ENCODE results near the gene LTV1.
"Not testable (repeated sequence)": the region's sequence is repeated elsewhere in the genome, so short reads cannot be mapped to it uniquely, and the experiment has no call there.

Gene LTV1

DNA sequence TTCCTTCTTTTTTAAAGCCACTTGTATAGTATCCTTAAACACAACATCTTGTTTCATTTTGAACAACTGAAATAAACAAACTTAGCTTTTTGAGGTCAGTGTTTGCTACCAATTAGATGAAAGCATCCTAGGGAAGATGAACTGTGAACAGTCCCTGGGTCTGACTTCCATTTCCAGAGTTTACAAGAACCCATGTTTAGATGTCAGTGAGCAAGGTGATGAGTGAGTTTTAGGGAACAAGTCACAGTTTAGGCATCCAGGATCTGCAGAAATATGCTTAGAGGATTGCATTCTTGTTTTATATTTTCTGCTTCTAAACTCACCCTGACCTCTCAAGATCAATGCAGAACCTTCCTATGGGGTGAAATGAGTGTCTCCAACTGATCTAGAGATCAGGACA, 24.1 kb downstream of the LTV1 start:
- TF ChIP-seq, protein P1, sequence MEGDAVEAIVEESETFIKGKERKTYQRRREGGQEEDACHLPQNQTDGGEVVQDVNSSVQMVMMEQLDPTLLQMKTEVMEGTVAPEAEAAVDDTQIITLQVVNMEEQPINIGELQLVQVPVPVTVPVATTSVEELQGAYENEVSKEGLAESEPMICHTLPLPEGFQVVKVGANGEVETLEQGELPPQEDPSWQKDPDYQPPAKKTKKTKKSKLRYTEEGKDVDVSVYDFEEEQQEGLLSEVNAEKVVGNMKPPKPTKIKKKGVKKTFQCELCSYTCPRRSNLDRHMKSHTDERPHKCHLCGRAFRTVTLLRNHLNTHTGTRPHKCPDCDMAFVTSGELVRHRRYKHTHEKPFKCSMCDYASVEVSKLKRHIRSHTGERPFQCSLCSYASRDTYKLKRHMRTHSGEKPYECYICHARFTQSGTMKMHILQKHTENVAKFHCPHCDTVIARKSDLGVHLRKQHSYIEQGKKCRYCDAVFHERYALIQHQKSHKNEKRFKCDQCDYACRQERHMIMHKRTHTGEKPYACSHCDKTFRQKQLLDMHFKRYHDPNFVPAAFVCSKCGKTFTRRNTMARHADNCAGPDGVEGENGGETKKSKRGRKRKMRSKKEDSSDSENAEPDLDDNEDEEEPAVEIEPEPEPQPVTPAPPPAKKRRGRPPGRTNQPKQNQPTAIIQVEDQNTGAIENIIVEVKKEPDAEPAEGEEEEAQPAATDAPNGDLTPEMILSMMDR (IDR thresholded peaks at IDR 0.05; ENCODE audit: insufficient read depth, missing control alignments): no peak
- DNase-seq (ENCODE audit: insufficient read length, low spot score): no peak
- FAIRE-seq: no peak

GRCh38 chr6:143868808-143869207, 25.7 kb downstream of the LTV1 start:
- not testable (repeated sequence) for FAIRE-seq; DNase-seq (ENCODE audit: insufficient read length, low spot score)

DNA sequence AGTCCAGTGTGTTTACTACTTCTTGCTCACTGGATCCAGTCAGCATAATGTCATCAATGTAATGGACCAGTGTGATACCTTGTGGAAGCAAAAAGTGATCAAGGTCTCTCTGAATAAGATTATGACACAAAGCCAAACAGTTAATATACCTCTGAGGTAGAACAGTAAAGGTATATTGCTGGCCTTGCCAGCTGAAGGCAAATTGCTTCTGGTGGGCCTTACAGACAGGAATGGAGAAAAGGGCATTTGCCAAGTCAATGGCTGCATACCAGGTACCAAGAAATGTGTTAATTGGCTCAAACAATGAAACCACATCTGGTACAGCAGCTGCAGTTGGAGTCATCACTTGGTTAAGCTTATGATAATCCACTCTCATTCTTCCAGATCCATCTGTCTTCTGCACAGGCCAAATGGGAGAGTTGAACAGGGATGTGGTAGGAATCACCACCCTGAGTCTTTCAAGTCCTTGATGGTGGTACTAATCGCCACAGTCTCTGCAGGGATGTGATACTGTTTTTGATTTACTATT, 28.1 kb downstream of the LTV1 start:
- FAIRE-seq; DNase-seq (ENCODE audit: insufficient read length, low spot score): not testable (repeated sequence)

DNA sequence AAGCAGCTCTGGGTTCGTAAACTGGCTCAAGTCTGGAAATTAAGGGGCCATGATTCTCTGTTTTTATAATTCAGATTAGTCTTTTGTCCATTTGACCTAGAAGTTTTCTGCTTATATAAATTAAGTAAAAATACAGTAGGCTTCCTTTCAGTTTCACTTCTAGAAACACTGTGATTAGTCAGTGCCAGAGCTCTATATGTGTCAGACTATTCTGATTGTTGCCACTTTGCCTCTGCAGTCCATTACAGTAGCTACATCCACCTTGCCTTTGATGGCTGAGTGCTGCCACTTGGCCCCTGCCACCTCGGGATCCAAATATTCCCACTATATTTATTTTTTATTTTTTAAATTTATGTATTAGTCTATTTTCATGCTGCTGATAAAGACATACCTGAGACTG, 29.1 kb downstream of the LTV1 start:
- TF ChIP-seq, protein P1 (IDR thresholded peaks at IDR 0.05; ENCODE audit: insufficient read depth, missing control alignments): no peak
- FAIRE-seq (no peak), DNase-seq (ENCODE audit: insufficient read length, low spot score) (no peak)

DNA sequence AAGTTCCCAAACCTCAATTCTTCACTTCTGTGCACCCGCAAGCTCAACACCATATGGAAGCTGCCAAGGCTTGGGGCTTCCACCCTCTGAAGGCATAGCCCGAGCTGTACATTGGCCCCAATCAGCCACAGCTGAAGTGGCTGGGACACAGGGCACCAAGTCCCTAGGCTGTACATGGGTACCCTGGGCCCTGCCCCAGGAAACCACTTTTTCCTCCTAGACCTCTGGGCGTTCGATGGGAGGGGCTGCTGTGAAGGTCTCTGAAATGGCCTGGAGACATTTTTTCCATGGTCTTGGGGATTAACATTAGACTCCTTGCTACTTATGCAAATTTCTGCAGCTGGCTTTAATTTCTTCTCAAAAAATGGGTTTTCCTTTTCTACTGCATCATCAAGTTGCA, 30.5 kb downstream of the LTV1 start:
- DNase-seq (ENCODE audit: insufficient read length, low spot score); FAIRE-seq: not testable (repeated sequence)

DNA sequence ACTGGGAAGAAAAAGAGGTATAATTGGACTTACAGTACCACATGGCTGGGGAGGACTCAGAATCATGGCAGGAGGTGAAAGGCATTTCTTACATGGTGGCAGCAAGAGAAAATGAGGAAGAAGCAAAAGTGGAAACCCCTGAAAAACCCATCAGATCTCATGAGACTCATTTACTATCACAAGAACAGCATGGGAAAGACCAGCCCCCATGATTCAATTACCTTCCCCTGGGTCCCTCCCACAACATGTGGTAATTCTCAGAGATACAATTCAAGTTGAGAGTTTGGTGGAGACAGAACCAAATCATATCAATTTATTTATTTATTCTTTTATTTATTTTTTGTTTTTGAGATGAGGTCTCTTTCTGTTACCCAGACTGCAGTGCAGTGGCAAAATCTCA, 31.4 kb downstream of the LTV1 start:
- not testable (repeated sequence) for FAIRE-seq; DNase-seq (ENCODE audit: insufficient read length, low spot score)

- TF ChIP-seq, protein P1 (IDR thresholded peaks at IDR 0.05; ENCODE audit: insufficient read depth, missing control alignments): no peak
- FAIRE-seq (no peak), DNase-seq (ENCODE audit: insufficient read length, low spot score) (no peak)
These were observed 34.6 kb downstream of the LTV1 start for GRCh38 chr6:143877584-143878271.

DNA sequence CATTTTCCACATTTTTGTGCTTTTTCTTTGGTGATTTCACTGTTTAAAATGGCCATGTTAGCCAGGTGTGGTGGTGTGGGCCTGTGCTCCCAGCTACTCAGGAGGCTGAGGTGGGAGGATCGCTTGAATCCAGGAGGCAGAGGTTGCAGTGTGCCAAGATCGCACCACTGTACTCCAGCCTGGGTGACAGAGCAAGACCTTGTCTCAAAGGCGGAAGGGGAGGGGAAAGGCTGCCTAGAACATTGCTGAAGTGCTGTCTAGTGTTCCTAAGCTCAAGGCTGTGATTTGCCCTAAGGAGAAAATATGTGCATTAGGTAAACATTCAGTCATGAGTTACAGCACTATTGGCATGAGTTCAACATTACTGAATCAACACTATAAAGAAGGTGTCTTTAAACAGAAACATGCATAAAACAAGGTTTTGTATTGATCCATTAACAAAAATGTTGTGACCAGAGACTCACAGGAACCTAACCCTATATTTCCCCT, 35.2 kb downstream of the LTV1 start:
- FAIRE-seq: no peak
- TF ChIP-seq, protein P1 (IDR thresholded peaks at IDR 0.05; ENCODE audit: insufficient read depth, missing control alignments): no peak
- no peak for DNase-seq (ENCODE audit: insufficient read length, low spot score)

GRCh38 chr6:143880412-143880811, 37.3 kb downstream of the LTV1 start:
- TF ChIP-seq, protein P1 (IDR thresholded peaks at IDR 0.05; ENCODE audit: insufficient read depth, missing control alignments): no peak
- FAIRE-seq (no peak), DNase-seq (ENCODE audit: insufficient read length, low spot score) (no peak)
